Stimulated activated CD4-positive, alpha-beta T cell treated with anti-CD3 and anti-CD28 coated beads, Interleukin-1b, Interleukin-23, amount 100 ng/mL, for 1 hour (primary cell): ENCODE results near the gene NCL.
"Not testable (repeated sequence)": the region's sequence is repeated elsewhere in the genome, so short reads cannot be mapped to it uniquely, and the experiment has no call there.

Experiments used
- DNase-seq, 2 donors: peaks; one replicate each; pipeline ENCODE4 v3.0.0-alpha.2; 2020; ENCODE audit warnings: low read depth in 2 of 2

The NCL gene

DNA sequence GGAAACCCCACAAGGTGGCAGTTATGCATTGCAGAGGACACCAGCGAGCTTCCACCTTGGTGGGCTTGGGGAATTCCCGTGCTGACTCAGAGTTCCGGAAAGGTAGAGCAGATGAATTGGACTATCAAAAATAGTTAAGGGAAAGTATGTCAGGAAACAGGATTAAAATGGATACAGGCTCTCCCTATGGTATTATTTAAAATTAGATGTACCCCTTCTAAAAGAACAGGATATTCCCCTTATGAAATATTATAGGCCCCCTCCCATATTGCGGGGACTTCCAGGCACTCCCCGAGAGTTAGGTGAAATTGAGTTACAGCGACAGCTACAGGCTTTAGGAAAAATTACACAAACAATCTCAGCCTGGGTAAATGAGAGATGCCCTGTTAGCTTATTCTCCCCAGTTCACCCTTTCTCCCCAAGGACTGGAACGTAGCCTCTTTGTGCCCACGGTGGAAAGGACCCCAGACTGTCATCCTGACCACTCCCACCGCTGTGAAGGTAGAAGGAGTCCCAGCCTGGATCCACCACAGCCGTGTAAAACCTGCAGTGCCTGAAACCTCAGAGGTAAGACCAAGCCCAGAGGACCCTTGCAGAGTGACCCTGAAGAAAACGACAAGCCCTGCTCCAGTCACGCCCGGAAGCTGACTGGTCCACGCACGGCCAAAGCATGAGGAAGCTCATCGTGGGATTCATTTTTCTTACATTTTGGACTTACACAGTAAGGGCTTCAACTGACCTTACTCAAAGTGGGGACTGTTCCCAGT, 58.5 kb downstream of the NCL start:
- not testable (repeated sequence) for DNase-seq

DNA sequence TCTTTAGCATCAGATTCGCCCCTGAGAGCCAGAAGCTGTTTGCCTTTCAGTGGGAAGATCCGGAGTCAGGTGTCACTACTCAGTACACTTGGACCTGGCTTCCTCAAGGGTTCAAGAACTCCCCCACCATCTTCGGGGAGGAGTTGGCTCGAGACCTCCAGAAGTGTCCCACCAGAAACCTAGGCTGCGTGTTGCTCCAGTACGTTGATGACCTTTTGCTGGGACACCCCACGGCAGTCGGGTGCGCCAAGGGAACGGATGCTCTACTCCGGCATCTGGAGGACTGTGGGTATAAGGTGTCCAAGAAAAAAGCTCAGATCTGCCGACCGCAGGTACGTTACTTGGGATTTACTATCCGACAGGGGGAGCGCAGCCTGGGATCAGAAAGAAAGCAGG, 60.1 kb downstream of the NCL start:
- not testable (repeated sequence) for DNase-seq
